ENCODE data around the gene EBLN2.

GRCh38 chr3:73094129-73094528 is 32.7 kb downstream of the EBLN2 start:
- TF ChIP-seq TAF1 (IDR thresholded peaks at IDR 0.05; ENCODE audit: borderline replicate concordance, insufficient read depth, low read length) (no peak), POLR2AphosphoS5 (IDR thresholded peaks at IDR 0.05; ENCODE audit: low read depth, low read length) (no peak)
